GM21786 (cell line): ENCODE data around the gene DDAH2.

Source experiments
- ATAC-seq: cut with Tn5 transposase; IDR thresholded peaks from one replicate; pipeline ENCODE4 v1.9.1; 2021; ENCODE audit not compliant: unreplicated experiment

Gene DDAH2

GRCh38 chr6:31728767-31729514, at the start of gene DDAH2:
DDAH2 (minus strand) TSS chr6:31729299; CDS start chr6:31729161, 138 bp downstream.
- no peak for ATAC-seq

- no peak for ATAC-seq
Observed at GRCh38 chr6:31778193-31778592, 49.1 kb upstream of the DDAH2 start.

GRCh38 chr6:31777667-31778050, 48.6 kb upstream of the DDAH2 start:
- ATAC-seq: no peak

GRCh38 chr6:31776989-31777666, 48.0 kb upstream of the DDAH2 start, which contains the start of gene VWA7:
VWA7 (minus strand) TSS chr6:31777328; CDS start chr6:31776779, 549 bp downstream.
- peak; percentile 81 for ATAC-seq

- ATAC-seq: no peak
Observed at GRCh38 chr6:31776485-31776988, 47.4 kb upstream of the DDAH2 start.

GRCh38 chr6:31775633-31776484, 46.8 kb upstream of the DDAH2 start:
- ATAC-seq: no peak

GRCh38 chr6:31775184-31775583, 46.1 kb upstream of the DDAH2 start:
- no peak for ATAC-seq

- no peak for ATAC-seq
Observed at GRCh38 chr6:31771992-31772358, 42.9 kb upstream of the DDAH2 start.

- ATAC-seq: no peak
Observed at GRCh38 chr6:31770860-31771259, 41.8 kb upstream of the DDAH2 start.

- ATAC-seq: no peak
Observed at GRCh38 chr6:31769684-31770371, 40.7 kb upstream of the DDAH2 start.

- no peak for ATAC-seq
Observed at GRCh38 chr6:31768363-31769257, 39.5 kb upstream of the DDAH2 start.

GRCh38 chr6:31767096-31767645, 38.1 kb upstream of the DDAH2 start:
- no peak for ATAC-seq

- no peak for ATAC-seq
Observed at GRCh38 chr6:31765910-31766794, 37.1 kb upstream of the DDAH2 start.

GRCh38 chr6:31765559-31765909, 36.4 kb upstream of the DDAH2 start:
- ATAC-seq: no peak

- ATAC-seq: no peak
Observed at GRCh38 chr6:31764198-31764597, 35.1 kb upstream of the DDAH2 start.

GRCh38 chr6:31763619-31763940, 34.5 kb upstream of the DDAH2 start:
- ATAC-seq: no peak

GRCh38 chr6:31762878-31763618, 33.9 kb upstream of the DDAH2 start:
- ATAC-seq: no peak

- ATAC-seq: no peak
Observed at GRCh38 chr6:31762356-31762755, 33.3 kb upstream of the DDAH2 start, which contains the start of gene SAPCD1. SAPCD1 (plus strand) TSS chr6:31762656; CDS start chr6:31763055, 399 bp downstream.
